HCT116 (cell line): Measurements from ENCODE around the gene GPC5. TPM values are rescaled to one million over a fixed set of nuclear protein-coding genes. Genes with fewer than 3 reads are reported as not detected.

Experiments
- ATAC-seq: fragments of 200-7000 bp; cut with Tn5 transposase; 2 replicates; pipeline ENCODE4 v1.9.1; 2020; ENCODE audit warnings: mild to moderate bottlenecking, moderate library complexity
- BruUV-seq: library from RNA; stranded (reverse); fragments of 400-500 nt; replicated peaks from 2 replicates; lab custom pipeline; 2021; lab: Mats Ljungman, UMichigan
- CTCF ChIA-PET: fragments of 300-600 bp; sonication (Branson Sonifier 250); formaldehyde crosslinking; loops from one replicate; lab custom pipeline; 2021; ENCODE audit warnings: antibody characterized with exemption; lab: Charles Lee
- POLR2A ChIA-PET: fragments of 300-600, 350-600 bp; sonication (Branson Sonifier 250); formaldehyde crosslinking; loops from one replicate; lab custom pipeline; 2021; ENCODE audit warnings: antibody characterized with exemption; lab: Charles Lee
- RAD21 ChIA-PET, 2 experiments: fragments of 300-600 bp; sonication (Branson Sonifier 250); formaldehyde crosslinking; loops; one replicate each; lab custom pipeline; 2023; ENCODE audit warnings: low total read pairs in 2 of 2; ENCODE audit not compliant: uncharacterized antibody in 2 of 2, unreplicated experiment in 2 of 2, low non-redundant PET in 1 of 2; lab: Charles Lee
- DNase-seq: peaks from one replicate; pipeline ENCODE4 v3.0.0-alpha.2; 2010; ENCODE audit warnings: low read depth, low spot score
- H2AFZ ChIP-seq: fragments of 200-600 bp; shearing (Covaris generic), sonication (generic); 2 replicates; pipeline ENCODE4 v1.6.1; 2017; ENCODE audit warnings: low read depth, mixed run types, mixed read lengths, antibody characterized with exemption, low read length; ENCODE audit not compliant: poor library complexity, severe bottlenecking
- H3K27ac ChIP-seq: 2 replicates; pipeline ENCODE4 v1.5.1; 2012; ENCODE audit warnings: low read depth, low read length
- H3K27me3 ChIP-seq: fragments of 200-600 bp; sonication (generic); 2 replicates; pipeline ENCODE4 v1.6.1; 2016; ENCODE audit warnings: mixed run types, low read length, mixed read lengths; ENCODE audit not compliant: insufficient read depth
- H3K36me3 ChIP-seq, 2 experiments: fragments of 200-500 bp in 1 of 2; fragments of 200-600 bp in 1 of 2; sonication (Bioruptor generic) in 1 of 2; sonication (generic) in 1 of 2; 2 replicates each; pipeline versions ENCODE4 v1.5.1 to v1.6.1; 2014 to 2016; ENCODE audit warnings: low read length in 2 of 2, inconsistent platforms in 1 of 2, mixed read lengths in 1 of 2, mixed run types in 1 of 2; ENCODE audit not compliant: insufficient read depth in 2 of 2, control insufficient read depth in 1 of 2
- H3K4me1 ChIP-seq, 2 experiments: fragments of 200-600 bp in 1 of 2; sonication (generic) in 1 of 2; 2 replicates each; pipeline versions ENCODE4 v1.5.1 to v1.6.1; 2012 to 2017; ENCODE audit warnings: low read length in 2 of 2, inconsistent platforms in 1 of 2, mild to moderate bottlenecking in 1 of 2, mixed read lengths in 1 of 2, mixed run types in 1 of 2, moderate library complexity in 1 of 2; ENCODE audit not compliant: insufficient read depth in 2 of 2, control insufficient read depth in 1 of 2
- H3K4me2 ChIP-seq: fragments of 200-600 bp; sonication (generic); 2 replicates; pipeline ENCODE4 v1.6.1; 2017; ENCODE audit warnings: mixed run types, low read length, mixed read lengths
- H3K4me3 ChIP-seq, 2 experiments: fragments of 200-600 bp in 1 of 2; sonication (generic) in 1 of 2; replicated peaks in 1 of 2; 2 replicates each; pipeline ENCODE4 v1.5.1; 2011 to 2016; ENCODE audit warnings: low read length in 2 of 2, control low read depth in 1 of 2, low read depth in 1 of 2, mild to moderate bottlenecking in 1 of 2, mixed read lengths in 1 of 2, mixed run types in 1 of 2
- H3K79me2 ChIP-seq: fragments of 200-600 bp; sonication (generic); 2 replicates; pipeline ENCODE4 v1.6.1; 2017; ENCODE audit warnings: mild to moderate bottlenecking, mixed run types, low read length, moderate library complexity, mixed read lengths; ENCODE audit not compliant: insufficient read depth
- H3K9ac ChIP-seq: fragments of 200-600 bp; sonication (generic); 2 replicates; pipeline ENCODE4 v1.6.1; 2016; ENCODE audit warnings: low read length, mixed read lengths
- H3K9me2 ChIP-seq: fragments of 200-600 bp; sonication (generic), shearing (Covaris generic); 2 replicates; pipeline ENCODE4 v1.6.1; 2017; ENCODE audit warnings: mixed run types, mild to moderate bottlenecking, moderate library complexity; ENCODE audit not compliant: insufficient read depth
- H3K9me3 ChIP-seq, 2 experiments: fragments of 200-500 bp in 1 of 2; fragments of 200-600 bp in 1 of 2; sonication (Bioruptor generic) in 1 of 2; sonication (generic) in 1 of 2; 2 replicates each; pipeline ENCODE4 v1.6.1; 2014 to 2017; ENCODE audit warnings: low read length in 2 of 2, mixed read lengths in 2 of 2, inconsistent platforms in 1 of 2, low read depth in 1 of 2, mild to moderate bottlenecking in 1 of 2, mixed run types in 1 of 2, moderate library complexity in 1 of 2; ENCODE audit not compliant: control insufficient read depth in 1 of 2, insufficient read depth in 1 of 2
- H4K20me1 ChIP-seq: fragments of 200-600 bp; sonication (generic), shearing (Covaris generic); 2 replicates; pipeline ENCODE4 v1.6.1; 2017; ENCODE audit warnings: mixed run types, mild to moderate bottlenecking, moderate library complexity; ENCODE audit not compliant: insufficient read depth
- ATF3 ChIP-seq: IDR thresholded peaks from 2 replicates; pipeline ENCODE4 v1.6.1; 2012
- CBX3 ChIP-seq: IDR thresholded peaks from 2 replicates; pipeline ENCODE4 v1.6.1; 2012; ENCODE audit warnings: low read depth
- CEBPB ChIP-seq: IDR thresholded peaks from 2 replicates; pipeline ENCODE4 v1.6.1; 2012; ENCODE audit warnings: low read depth
- ELF1 ChIP-seq: IDR thresholded peaks from 2 replicates; pipeline ENCODE4 v1.6.1; 2012; ENCODE audit warnings: low read depth, borderline replicate concordance
- EZH2phosphoT487 ChIP-seq: fragments of 200-600 bp; IDR thresholded peaks from 2 replicates; pipeline ENCODE4 v1.6.1; 2018; ENCODE audit warnings: antibody characterized with exemption, borderline replicate concordance
- FOSL1 ChIP-seq: IDR thresholded peaks from 2 replicates; pipeline ENCODE4 v1.6.1; 2012; ENCODE audit warnings: low read depth
- MAX ChIP-seq: IDR thresholded peaks from 2 replicates; pipeline ENCODE4 v1.6.1; 2012
- POLR2A ChIP-seq: IDR thresholded peaks from 2 replicates; pipeline ENCODE4 v1.7.0; 2011; ENCODE audit warnings: borderline replicate concordance; ENCODE audit not compliant: insufficient read depth, insufficient read length; ENCODE audit errors: extremely low read depth
- RAD21 ChIP-seq: IDR thresholded peaks from 2 replicates; pipeline ENCODE4 v1.6.1; 2012; ENCODE audit warnings: low read depth, mild to moderate bottlenecking
- SIN3A ChIP-seq: IDR thresholded peaks from 2 replicates; pipeline ENCODE4 v1.6.1; 2012; ENCODE audit warnings: low read depth
- SP1 ChIP-seq: IDR thresholded peaks from 2 replicates; pipeline ENCODE4 v1.6.1; 2012; ENCODE audit warnings: low read depth
- SRF ChIP-seq: IDR thresholded peaks from 2 replicates; pipeline ENCODE4 v1.6.1; 2012; ENCODE audit warnings: low read depth
- TCF7L2 ChIP-seq: IDR thresholded peaks from 2 replicates; pipeline ENCODE4 v1.7.0; 2011; ENCODE audit warnings: borderline replicate concordance, inconsistent platforms; ENCODE audit not compliant: insufficient read depth, insufficient read length; ENCODE audit errors: extremely low read depth
- YY1 ChIP-seq: IDR thresholded peaks from 2 replicates; pipeline ENCODE4 v1.6.1; 2011; ENCODE audit warnings: low read length, low read depth, moderate library complexity, mild to moderate bottlenecking; ENCODE audit not compliant: insufficient replicate concordance; ENCODE audit errors: extremely low read depth
- ZFX ChIP-seq: fragments of 450-650 bp; IDR thresholded peaks from 2 replicates; pipeline ENCODE4 v1.6.1; 2017
- intact Hi-C: fragments of 100-400 bp; cut with micrococcal nuclease; formaldehyde crosslinking; loops from 2 replicates; pipeline ENCODE4 v1.10.0; 2022
- total RNA-seq: library from RNA; stranded (reverse); gene quantifications from one replicate; pipeline ENCODE4 v1.2.1, GENCODE V29; 2021; ENCODE audit not compliant: unreplicated experiment

Gene GPC5
- total RNA-seq, 1 experiment from 2014 or later: not detected

GRCh38 chr13:92444244-92444643 lies 1045.8 kb downstream of the GPC5 start:
- Histone ChIP-seq H3K4me1 (no peaks in the 10 kb centered on the region), H3K4me2 (no peak overlapping the region), H3K9me2 (no peaks in the 10 kb centered on the region), H3K9me3 (peaks cover 10 to 13% of the 10 kb centered on the region in 2 experiments; a peak in 2 of 4 replicates), H3K27ac (no peak overlapping the region), H3K4me3 (no peak overlapping the region), H3K36me3 (no peaks in the 10 kb centered on the region), H4K20me1 (no peaks in the 10 kb centered on the region), H3K27me3 (no peaks in the 10 kb centered on the region), H3K79me2 (no peaks in the 10 kb centered on the region), H3K9ac (no peak overlapping the region), H2AFZ (no peak overlapping the region)
- ChIA-PET POLR2A (no interaction called here), RAD21 (no interaction called here), CTCF (no interaction called here)
- DNase-seq (no peak), ATAC-seq (no peak)
- no TSS peak for BruUV-seq
- TF ChIP-seq CBX3 (no peak), MAX (no peak), YY1 (no peak), EZH2phosphoT487 (no peak), ZFX (no peak), ELF1 (no peak), RAD21 (no peak), SIN3A (no peak), SRF (no peak), FOSL1 (no peak), TCF7L2 (no peak), POLR2A (no peak), CEBPB (no peak), ATF3 (no peak), SP1 (no peak)
- intact Hi-C loops: no loop called here
